ENCODE results near the gene NOC2L.

Gene NOC2L

GRCh38 chr1:967466-968343, 8.6 kb upstream of the NOC2L start:
- Histone ChIP-seq H3K4me3 (ENCODE audit: low read depth, low read length) (no peak overlapping the region), H3K9me3 (ENCODE audit: severe bottlenecking) (no peaks in the 10 kb centered on the region), H3K36me3 (peaks cover 22% of the 10 kb centered on the region), H3K27ac (no peak overlapping the region), H3K27me3 (ENCODE audit: insufficient read depth, low read depth, severe bottlenecking) (no peaks in the 10 kb centered on the region)
- TF ChIP-seq CTCF (IDR thresholded peaks at IDR 0.05; ENCODE audit: low read depth, low read length): no peak
- no peak for DNase-seq

- peaks cover 29% of the 10 kb centered on the region for H3K36me3 ChIP-seq
- H3K27ac ChIP-seq: no peak overlapping the region
- no peaks in the 10 kb centered on the region for H3K27me3 ChIP-seq (ENCODE audit: insufficient read depth, low read depth, severe bottlenecking)
- peak; percentile 61 for DNase-seq
- no peak for TF ChIP-seq CTCF (IDR thresholded peaks at IDR 0.05; ENCODE audit: low read depth, low read length)
- peak overlapping the region; percentile 40 for H3K4me3 ChIP-seq (ENCODE audit: low read depth, low read length)
- H3K9me3 ChIP-seq (ENCODE audit: severe bottlenecking): no peaks in the 10 kb centered on the region
Observed at GRCh38 chr1:966704-967300, 7.7 kb upstream of the NOC2L start.

- Histone ChIP-seq H3K27me3 (ENCODE audit: insufficient read depth, low read depth, severe bottlenecking) (no peaks in the 10 kb centered on the region), H3K4me3 (ENCODE audit: low read depth, low read length) (peak within 1 kb of the TSS; percentile 40), H3K27ac (no peak within 1 kb of the TSS), H3K9me3 (ENCODE audit: severe bottlenecking) (no peaks in the 10 kb centered on the region), H3K36me3 (peaks cover 29% of the 10 kb centered on the region)
- no peak for TF ChIP-seq CTCF (IDR thresholded peaks at IDR 0.05; ENCODE audit: low read depth, low read length)
- no peak for DNase-seq
Observed at GRCh38 chr1:966135-966703, 7.2 kb upstream of the NOC2L start, which contains the start of gene PLEKHN1. Gene PLEKHN1, plus strand, starts transcription at chr1:966482. Its CDS starts 50 bp downstream, at chr1:966532.

- TF ChIP-seq CTCF (IDR thresholded peaks at IDR 0.05; ENCODE audit: low read depth, low read length): no peak
- Histone ChIP-seq H3K27ac (no peak overlapping the region), H3K36me3 (peaks cover 29% of the 10 kb centered on the region), H3K27me3 (ENCODE audit: insufficient read depth, low read depth, severe bottlenecking) (no peaks in the 10 kb centered on the region), H3K9me3 (ENCODE audit: severe bottlenecking) (no peaks in the 10 kb centered on the region), H3K4me3 (ENCODE audit: low read depth, low read length) (no peak overlapping the region)
- DNase-seq: no peak
Observed at GRCh38 chr1:965526-966134, 6.6 kb upstream of the NOC2L start.

- H3K9me3 ChIP-seq (ENCODE audit: severe bottlenecking): no peaks in the 10 kb centered on the region
- H3K27me3 ChIP-seq (ENCODE audit: insufficient read depth, low read depth, severe bottlenecking): no peaks in the 10 kb centered on the region
- DNase-seq: no peak
- TF ChIP-seq CTCF (IDR thresholded peaks at IDR 0.05; ENCODE audit: low read depth, low read length): no peak
- H3K4me3 ChIP-seq (ENCODE audit: low read depth, low read length): no peak overlapping the region
- H3K27ac ChIP-seq: no peak overlapping the region
- peaks cover 29% of the 10 kb centered on the region for H3K36me3 ChIP-seq
Observed at GRCh38 chr1:964691-965525, 5.9 kb upstream of the NOC2L start.

Measured in WERI-Rb-1 (cell line).